GM04504 (cell line): ENCODE results near the gene RBPJ.
"Not testable (repeated sequence)": the region's sequence is repeated elsewhere in the genome, so short reads cannot be mapped to it uniquely, and the experiment has no call there.

Experiments used
- DNase-seq: peaks from one replicate; pipeline ENCODE4 v3.0.0-alpha.2; 2012; ENCODE audit warnings: low read depth

RBPJ gene

GRCh38 chr4:26342328-26343037, 21.7 kb downstream of the RBPJ start:
- DNase-seq, result peak; percentile 78

- DNase-seq, result no peak
These were observed 22.2 kb downstream of the RBPJ start for GRCh38 chr4:26343038-26343398.

GRCh38 chr4:26344901-26345564, 24.2 kb downstream of the RBPJ start:
- no peak for DNase-seq

- no peak for DNase-seq
These were observed 24.7 kb downstream of the RBPJ start for GRCh38 chr4:26345565-26345938.

- no peak for DNase-seq
These were observed 25.4 kb downstream of the RBPJ start for GRCh38 chr4:26346203-26346620.

- no peak for DNase-seq
These were observed 28.7 kb downstream of the RBPJ start for GRCh38 chr4:26349496-26349895.

- DNase-seq, result no peak
These were observed 30.9 kb downstream of the RBPJ start for GRCh38 chr4:26351685-26352084.

GRCh38 chr4:26354491-26354890, 33.7 kb downstream of the RBPJ start:
- DNase-seq, result no peak

GRCh38 chr4:26355392-26356052, 34.7 kb downstream of the RBPJ start:
- no peak for DNase-seq

- DNase-seq, result no peak
These were observed 35.3 kb downstream of the RBPJ start for GRCh38 chr4:26356081-26356501.

GRCh38 chr4:26359521-26359920, 38.7 kb downstream of the RBPJ start:
- not testable (repeated sequence) for DNase-seq

GRCh38 chr4:26360273-26360672, 39.5 kb downstream of the RBPJ start:
- no peak for DNase-seq

- DNase-seq, result no peak
These were observed 40.0 kb downstream of the RBPJ start for GRCh38 chr4:26360864-26361263.

GRCh38 chr4:26361297-26361696, 40.5 kb downstream of the RBPJ start:
- no peak for DNase-seq

- no peak for DNase-seq
These were observed 42.1 kb downstream of the RBPJ start for GRCh38 chr4:26362745-26363439.

- no peak for DNase-seq
These were observed 44.8 kb downstream of the RBPJ start for GRCh38 chr4:26365537-26366150.

GRCh38 chr4:26367811-26368210, 47.0 kb downstream of the RBPJ start:
- DNase-seq, result no peak

- DNase-seq, result no peak
These were observed 47.9 kb downstream of the RBPJ start for GRCh38 chr4:26368685-26369084.

- no peak for DNase-seq
These were observed 48.3 kb downstream of the RBPJ start for GRCh38 chr4:26369132-26369531.

- no peak for DNase-seq
These were observed 48.8 kb downstream of the RBPJ start for GRCh38 chr4:26369581-26369980.

- DNase-seq, result no peak
These were observed 51.3 kb downstream of the RBPJ start for GRCh38 chr4:26372076-26372475.

GRCh38 chr4:26372525-26373172, 51.8 kb downstream of the RBPJ start:
- no peak for DNase-seq
